GM10266 (cell line): ENCODE measurements around the gene NAT10.
"Not testable (repeated sequence)": the region's sequence is repeated elsewhere in the genome, so short reads cannot be mapped to it uniquely, and the experiment has no call there.

Experiments used
- DNase-seq: peaks from one replicate; pipeline ENCODE4 v3.0.0; 2012; ENCODE audit errors: extremely low spot score
- CTCF ChIP-seq: IDR thresholded peaks from 2 replicates; pipeline ENCODE4 v1.5.1; 2012; ENCODE audit warnings: mild to moderate bottlenecking, low read depth; ENCODE audit not compliant: control insufficient read depth, insufficient read depth; ENCODE audit errors: missing control alignments

Gene NAT10

GRCh38 chr11:34105079-34105956 is at the start of gene NAT10:
NAT10 (plus strand) TSS chr11:34105629; CDS start chr11:34108226, 2,597 bp downstream.
- peak; percentile 88 for DNase-seq
- no peak for TF ChIP-seq CTCF

- DNase-seq = no peak
- no peak for TF ChIP-seq CTCF
These were observed 48.8 kb upstream of the NAT10 start for GRCh38 chr11:34056672-34057071.

DNA sequence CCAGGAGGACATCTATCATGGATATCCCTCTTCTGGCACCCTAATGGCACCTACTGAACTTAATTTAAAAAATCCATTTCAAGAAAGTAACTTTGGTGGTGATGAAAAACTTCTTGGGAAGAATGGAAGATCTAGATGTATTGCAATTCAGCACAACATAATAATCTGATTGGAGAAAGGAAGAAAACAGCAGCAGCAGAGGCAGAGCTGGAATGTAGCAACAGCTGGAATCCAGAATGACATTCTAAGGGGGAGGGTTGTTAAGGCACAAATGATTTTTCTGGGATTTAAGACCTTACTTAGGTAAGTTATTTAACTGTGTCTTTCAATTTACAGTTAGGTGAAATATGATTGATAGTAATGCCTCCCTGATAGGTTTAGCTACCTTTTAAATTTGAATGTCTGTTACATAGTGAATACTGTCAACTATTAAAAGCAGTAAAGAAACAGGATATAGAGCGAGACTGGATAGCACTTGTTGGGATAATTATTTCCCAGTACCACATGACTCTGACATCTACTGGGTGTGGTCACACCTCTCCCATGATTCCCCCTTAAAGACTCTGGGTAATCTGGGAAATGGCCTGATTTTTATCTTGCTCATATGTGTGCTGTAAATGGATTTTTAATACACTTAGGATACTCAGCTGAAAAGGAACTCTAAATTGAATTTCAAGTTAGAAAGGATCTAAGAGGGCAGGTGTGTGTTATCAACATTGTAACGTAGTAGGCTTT is 42.2 kb upstream of the NAT10 start:
- no peak for TF ChIP-seq CTCF
- DNase-seq = no peak

DNA sequence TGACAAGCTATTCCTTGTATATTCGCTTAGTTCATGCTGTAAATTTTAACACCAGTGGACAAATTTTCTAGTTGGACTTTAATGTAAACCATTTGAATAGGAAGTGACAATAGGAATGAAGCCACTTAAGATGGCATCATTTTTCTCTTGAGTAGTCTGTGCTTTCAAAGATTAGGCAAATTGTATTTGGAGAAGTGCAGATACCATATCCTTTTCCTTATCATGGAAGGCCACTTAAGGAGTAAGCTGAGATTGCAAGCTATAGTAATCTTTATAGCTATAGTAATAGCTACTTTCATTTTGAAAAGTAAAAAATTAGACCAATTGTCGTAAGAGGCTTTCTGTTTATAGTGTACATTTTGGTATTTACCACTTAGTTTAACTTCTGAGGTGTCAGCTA is 41.1 kb upstream of the NAT10 start:
- no peak for DNase-seq
- TF ChIP-seq CTCF = no peak

- no peak for DNase-seq
These were observed 39.8 kb upstream of the NAT10 start for GRCh38 chr11:34065505-34066203.

GRCh38 chr11:34066766-34067165 is 38.7 kb upstream of the NAT10 start:
- DNase-seq = not testable (repeated sequence)

More at GRCh38 chr11:34065505-34066203, 39.8 kb upstream of the NAT10 start:
- TF ChIP-seq CTCF = no peak

DNA sequence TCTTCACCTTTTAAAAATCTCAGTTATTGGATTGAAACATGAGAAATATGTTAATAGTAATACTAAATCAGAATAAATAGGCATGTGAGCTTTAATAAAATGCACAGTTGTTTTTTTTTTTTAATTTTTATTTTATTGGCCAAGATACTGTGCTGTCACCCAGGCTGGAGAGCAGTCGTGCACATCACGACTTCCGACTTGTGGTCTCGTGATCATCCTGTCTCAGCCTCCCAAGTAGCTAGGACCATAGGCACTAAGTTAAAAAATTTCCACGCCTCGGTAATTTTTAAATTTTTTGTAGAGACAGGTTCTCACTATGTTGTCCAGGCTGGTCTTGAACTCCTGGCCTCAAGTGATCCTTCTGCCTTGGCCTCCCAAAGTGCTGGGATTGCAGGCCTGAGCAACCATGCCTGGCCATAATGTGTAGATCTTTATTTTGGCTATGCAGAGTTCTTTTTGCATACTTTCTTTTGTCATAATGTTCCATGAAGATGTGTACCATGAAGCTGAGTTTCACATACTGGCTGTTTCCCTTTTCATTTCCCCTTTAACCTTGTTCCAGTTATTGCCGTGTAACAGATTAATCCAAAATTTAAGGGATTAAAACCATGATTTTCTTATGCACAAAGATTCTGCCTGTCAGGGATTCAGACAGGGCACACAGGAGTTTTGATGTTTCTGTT is 37.9 kb upstream of the NAT10 start:
- TF ChIP-seq CTCF = no peak
- DNase-seq = no peak
